ENCODE measurements around the gene SYNGAP1. TPM values are rescaled to one million over a fixed set of nuclear protein-coding genes. Genes with fewer than 3 reads are reported as not detected.
A peak's percentile ranks its signal among the peaks of the same experiment; 100 is the strongest.
"Not testable (repeated sequence)": the region's sequence is repeated elsewhere in the genome, so short reads cannot be mapped to it uniquely, and the experiment has no call there.

SYNGAP1 gene
- 7.1 TPM for total RNA-seq

DNA sequence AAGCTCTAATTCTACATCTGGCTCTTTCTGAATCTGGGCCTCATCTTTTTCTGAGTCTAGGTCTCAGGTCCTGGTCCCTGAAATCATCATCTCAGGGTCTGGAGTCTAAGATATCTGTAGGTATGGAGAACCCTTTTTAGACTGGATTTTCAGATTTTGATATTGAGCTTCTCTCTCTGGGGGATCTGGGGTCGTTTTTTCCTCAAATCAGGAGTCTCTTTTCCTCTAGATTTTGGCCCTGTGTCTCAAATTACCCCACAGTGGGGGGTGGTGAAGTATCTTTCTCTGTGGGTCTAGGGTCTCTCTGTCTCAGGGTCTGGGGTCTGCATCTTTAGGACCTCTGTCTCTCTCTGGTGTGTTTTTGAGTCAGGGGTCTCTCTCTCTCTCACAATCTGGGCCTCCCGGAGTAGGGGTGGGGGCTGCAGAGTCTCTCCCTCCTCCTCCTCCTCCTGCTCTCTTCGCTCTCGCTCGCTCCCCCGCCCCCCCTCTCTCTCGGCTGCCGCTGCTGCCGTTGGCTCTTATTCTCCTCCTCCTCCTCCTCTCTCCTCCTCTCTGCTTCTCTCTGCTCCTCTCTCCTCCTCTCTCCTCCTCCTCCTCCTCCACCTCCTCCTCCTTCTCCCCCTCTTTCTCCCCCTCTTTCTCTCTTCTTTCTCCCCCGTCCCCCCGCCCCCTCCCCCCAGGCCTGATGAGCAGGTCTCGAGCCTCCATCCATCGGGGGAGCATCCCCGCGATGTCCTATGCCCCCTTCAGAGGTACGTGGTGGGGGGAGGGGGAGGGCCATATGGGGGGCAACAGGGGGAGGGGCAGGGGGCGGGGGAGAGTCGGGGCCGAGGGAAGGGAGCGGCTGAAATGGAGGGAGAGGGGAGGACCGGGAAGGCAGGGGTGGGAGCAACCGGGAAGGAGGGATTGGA, at the start of gene SYNGAP1:
Gene SYNGAP1, plus strand, starts transcription at position 486 of the 911 bp plus-strand sequence. Its CDS starts 200 bp downstream, at position 686.
- ATAC-seq = no peak

DNA sequence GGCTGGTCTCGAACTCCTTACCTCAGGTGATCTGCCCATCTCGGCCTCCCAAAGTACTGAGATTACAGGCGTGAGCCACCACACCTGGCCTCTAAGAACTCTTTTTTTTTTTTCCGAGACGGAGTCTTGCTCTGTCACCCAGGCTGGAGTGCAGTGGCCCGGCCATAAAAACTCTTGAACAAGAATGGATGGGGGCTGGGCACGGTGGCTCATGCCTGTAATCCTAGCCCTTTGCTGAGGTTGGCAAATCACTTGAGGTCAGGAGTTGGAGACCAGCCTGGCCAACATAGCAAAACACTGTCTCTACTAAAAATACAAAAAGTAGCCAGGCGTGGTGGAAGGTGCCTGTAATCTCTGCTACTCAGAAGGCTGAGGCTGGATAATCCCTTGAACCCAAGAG, 48.0 kb upstream of the SYNGAP1 start:
- not testable (repeated sequence) for ATAC-seq

DNA sequence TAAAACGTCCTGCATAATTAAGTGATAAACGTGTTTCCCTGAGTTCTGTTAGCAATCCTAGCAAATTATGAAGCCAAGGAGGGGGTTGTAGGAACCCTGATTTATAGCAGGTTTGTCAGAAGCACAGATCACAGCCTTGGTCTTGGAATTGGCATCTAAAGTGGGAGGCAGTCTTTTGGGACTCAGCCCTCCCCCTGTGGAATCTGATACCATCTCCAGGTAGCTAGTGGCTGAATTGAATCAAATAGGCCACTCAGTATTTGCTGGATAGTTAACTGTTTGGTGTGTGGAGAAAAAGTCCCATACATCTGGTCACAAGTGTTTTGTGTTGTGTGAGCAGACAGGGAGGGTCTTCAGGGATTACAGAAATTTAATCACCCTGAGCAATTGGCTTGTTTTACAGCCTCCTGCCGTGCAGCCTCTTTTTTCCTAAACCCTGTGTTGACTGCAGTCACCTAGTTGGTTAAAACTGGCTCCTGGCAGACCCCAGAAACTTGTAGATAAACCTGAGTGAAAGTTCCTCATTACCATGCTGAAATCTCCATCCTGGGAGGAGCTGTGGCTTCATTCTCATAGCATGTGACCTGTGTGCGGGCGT, 47.2 kb upstream of the SYNGAP1 start:
- no peak for ATAC-seq

DNA sequence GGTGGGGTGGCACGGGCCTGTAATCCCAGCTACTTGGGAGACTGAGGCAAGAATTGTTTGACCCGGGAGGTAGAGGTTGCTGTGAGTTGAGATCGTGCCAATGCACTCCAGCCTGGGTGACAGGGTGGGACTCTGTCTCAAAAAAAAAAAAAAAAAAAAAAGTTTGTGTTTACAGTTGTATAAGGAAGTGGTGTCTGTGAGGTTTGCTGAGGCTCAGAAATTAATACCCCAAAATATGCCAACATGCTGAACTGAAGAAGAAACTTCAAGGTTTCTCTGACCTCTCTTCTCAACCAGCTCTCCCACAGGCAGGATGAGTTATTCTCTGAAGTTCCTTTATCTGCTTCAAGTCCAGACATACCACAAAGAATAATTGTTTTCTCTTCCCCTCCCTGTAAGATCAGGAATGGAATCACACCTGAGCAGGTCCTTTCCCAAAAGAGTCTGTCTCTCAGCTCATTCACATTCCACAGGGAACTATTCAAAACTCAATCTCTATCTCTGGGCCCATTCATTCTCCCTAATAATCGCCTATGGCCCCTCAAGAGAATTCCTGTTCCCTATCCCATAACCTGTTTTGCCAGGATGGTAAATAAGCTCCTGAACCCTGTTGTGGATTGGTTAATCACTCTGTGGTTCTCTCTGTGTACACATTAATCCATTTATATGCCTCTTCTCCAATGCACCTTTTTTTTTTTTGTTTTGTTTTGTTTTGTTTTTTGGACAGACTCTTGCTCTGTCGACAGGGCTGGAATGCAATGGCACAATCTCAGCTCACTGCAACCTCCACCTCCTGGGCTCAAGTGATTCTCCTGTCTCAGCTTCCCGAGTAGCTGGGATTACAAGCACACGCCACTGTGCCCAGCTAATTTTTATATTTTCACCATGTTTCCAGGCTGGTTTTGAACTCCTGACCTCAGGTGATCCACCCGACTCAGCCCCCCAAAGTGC, 45.6 kb upstream of the SYNGAP1 start:
- peak; percentile 35 for ATAC-seq

DNA sequence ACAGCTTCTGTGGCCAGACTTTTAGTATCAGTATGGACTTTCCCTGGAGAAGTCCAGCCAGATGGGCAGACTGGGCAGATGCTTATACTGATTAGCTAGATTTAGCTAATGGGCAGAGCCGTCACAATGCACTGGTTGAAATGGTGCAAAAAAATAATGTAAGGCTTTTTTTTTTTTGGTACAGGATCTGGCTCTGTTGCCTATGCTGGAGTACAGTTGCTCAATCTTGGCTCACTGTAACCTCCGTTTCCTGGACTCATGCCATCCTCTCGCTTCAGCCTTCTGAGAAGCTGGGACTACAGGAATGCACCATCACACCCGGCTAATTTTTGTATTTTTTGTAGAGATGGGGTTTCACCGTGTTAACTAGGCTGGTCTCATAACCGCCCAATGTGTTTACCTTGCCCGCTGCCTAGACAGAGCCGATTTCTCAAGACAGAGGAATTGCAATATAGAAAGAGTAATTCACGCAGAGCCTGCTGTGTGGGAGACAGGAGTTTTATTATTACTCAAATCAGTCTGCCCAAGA, 44.7 kb upstream of the SYNGAP1 start:
- ATAC-seq = peak; percentile 78

DNA sequence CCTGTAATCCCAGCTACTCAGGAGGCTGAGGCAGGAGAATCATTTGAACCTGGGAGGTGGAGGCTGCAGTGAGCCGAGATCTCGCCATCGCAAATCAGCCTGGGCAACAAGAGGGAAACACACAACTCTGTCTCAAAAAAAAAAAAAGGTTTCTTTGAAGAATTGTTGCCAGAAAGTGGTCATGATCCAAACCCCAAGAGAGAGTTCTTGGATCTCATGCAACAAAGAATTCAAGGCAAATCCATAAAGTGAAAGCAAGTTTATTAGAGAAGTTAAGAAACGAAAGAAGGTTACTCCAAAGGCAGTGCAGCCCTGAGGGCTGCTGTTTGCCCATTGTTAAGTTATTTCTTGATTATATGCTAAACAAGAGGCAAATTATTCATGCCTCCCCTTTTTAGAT, 42.7 kb upstream of the SYNGAP1 start:
- ATAC-seq = no peak

DNA sequence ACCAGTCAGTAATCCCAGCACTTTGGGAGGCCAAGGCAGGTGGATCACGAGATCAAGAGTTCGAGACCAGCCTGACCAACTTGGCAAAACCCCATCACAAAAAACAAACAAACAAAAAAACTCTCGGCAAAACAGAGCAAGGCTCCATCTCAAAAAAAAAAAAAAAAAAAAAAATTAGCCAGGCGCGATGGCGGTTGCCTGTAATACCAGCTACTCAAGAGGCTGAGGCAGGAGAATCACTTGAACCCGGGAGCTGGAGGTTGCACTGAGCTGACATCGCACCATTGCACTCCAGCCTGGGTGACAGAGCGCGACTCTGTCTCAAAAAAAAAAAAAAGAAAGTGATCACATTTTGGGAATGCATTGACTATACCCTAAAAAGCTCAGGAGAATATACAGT, 40.7 kb upstream of the SYNGAP1 start:
- ATAC-seq = not testable (repeated sequence)

DNA sequence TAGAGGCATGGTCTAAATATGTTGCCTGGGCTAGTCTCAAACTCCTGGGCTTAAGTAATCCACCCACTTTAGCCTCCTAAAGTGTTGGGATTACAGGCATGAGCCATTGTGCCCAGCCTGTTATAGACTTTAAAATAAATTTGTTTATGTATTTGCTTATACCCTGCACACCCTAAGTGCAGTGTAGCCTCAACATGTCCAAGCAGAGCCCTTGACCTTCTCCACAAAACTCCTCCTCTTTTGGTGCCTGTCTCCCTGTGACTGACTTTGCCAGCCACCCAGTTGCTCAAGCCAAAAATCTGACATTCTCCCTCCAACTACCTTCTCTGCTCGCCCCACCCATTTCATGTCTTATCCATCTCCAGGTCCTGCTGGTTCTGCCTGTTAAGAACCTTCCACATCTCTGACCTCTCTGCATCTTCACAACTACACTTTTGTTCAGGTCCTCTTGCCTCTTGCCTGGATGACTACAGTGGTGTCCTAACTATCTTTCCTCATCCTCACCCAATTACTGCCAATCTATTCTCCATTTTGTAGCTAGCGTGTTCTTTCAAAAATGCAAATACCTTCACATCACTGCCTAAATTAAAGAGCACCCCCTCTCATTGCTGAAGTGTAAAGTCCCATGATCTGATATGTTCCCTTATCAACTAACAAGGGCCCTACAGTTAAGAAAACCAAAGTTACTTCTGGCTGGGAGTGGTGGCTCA, 39.4 kb upstream of the SYNGAP1 start:
- ATAC-seq = peak; percentile 73

DNA sequence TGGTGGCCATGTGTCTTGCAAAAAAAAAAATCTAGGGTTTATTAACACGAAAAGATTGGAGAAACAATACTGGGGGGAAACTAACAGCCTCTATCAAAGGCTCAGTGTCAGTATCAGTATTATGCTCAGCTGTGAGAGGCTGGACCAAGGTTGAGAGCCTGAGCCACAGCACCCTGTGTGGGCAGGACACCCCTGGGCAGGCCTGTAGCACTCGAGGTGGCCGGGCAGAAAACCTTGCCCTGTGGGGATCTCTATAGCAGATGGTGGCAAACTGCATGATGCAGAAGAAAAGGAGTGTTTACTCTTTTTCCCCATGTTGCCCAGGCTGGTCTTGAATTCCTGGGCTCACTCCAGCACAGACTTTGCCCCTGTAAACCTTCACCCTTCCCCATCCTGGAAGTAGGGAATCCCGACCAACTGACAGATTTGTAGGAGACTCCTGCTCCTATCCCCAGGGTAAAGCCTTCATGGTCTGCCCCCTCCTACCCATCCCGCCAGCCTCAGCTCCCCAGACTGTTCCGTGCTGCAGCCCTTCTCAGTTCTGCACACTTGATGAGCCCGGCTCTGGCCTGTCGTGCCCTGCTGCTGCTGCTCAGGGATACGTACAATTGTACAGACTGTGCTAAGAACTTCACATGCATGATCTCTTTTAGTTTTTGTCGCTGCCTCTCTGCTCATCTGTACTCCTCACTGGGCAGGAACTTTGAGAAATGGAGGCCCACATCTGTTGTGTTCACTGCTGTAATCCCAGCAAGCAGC, 36.3 kb upstream of the SYNGAP1 start:
- no peak for ATAC-seq

DNA sequence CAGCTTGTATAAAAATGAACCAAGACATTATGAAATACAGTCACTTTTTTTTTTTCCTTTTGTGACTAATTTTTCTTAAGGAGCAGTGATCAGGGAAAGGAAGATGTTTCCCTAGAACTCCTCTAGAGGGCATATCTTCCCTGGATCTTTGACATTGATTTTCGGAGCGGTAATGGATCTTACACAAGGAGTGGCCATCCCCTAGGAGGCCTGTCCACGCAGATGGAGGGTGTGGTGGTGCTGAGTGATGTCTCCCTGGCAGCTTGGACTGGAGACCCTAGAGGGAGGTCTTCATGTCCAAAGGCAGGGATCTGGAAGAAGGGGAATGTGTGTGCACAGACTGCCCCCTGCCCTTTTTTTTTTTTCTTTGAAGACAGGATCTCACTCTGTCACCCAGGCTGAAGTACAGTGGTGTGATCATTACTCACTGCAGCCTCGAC, 35.3 kb upstream of the SYNGAP1 start:
- ATAC-seq = peak; percentile 50

DNA sequence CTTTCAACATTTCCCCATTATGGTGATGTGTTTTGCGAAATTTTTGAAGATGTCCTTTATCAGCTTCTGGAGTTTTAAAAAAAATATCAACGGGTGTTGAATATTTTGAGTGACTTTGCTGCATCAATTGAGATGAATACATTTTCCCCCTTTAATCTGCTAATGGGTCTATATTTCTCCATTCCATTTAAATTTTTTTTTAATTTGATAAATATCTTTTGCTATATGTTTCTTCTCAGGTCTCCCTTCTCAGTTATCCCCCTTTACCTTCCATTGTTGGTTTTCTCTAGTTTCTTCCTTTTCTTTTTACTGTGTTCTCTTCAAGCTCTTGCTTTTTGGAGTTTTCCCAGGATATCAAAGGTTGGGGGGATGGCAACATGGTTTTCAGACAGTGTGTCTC, 29.7 kb upstream of the SYNGAP1 start:
- ATAC-seq = no peak

DNA sequence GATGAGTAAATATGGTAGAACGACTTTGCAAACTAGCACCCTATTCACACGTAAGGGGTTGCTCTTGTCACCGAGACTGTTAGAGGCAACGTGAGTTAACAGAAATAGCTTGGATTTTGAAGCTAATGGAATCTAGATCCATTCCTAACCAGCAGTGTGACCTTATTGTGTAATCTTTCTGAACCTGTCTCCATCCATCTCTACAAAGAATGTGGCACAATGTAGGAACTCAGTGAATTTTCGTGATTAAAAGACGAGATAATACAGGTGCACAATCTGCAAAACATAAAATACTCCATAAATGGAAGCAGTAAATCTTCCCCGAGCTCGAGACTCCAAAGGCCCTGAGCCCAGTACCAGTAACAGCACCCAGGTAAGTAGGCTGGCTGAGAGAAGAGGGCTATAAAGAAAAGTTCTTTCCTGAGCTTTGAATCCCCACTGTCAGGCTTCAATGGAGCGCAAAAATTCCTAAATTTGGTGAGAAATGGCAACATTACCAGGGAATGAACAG, 29.0 kb upstream of the SYNGAP1 start:
- no peak for ATAC-seq

DNA sequence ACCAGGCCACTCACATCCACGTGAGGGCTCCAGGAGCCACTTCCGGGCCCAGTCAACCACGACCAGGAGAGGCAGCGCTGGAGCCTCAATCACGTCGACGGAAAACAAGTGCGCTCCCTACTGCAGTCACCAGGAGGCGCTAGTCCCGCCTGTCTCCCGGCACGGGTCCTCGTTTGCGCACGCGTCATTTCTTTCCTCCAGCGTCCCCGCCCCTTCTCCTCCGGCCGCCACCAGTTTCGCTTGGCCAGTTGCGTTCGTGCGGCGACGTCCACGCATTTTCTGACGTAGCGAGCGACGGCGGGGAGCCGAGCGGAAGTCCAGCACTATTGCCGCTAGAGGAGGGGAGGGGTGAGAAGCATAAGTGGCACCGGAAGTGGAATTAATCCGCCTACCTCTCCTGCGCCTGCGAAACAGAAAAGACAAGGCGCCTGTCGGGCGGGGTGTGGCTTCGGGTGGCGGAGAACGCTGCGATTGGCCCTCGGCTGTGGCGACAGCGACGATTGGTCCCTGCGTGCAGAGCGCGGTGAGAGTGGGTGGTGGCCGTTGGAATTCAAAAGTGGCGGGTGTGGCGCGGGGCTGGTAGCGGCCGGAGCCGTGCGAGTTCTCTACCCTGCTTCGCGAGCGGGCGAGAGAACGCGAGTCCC, 28.5 kb upstream of the SYNGAP1 start, which contains the start of gene KIFC1:
Gene KIFC1, plus strand, starts transcription at position 546 of the 644 bp plus-strand sequence. CDS start 163 bp downstream, outside the sequence.
- ATAC-seq = peak; percentile 96

DNA sequence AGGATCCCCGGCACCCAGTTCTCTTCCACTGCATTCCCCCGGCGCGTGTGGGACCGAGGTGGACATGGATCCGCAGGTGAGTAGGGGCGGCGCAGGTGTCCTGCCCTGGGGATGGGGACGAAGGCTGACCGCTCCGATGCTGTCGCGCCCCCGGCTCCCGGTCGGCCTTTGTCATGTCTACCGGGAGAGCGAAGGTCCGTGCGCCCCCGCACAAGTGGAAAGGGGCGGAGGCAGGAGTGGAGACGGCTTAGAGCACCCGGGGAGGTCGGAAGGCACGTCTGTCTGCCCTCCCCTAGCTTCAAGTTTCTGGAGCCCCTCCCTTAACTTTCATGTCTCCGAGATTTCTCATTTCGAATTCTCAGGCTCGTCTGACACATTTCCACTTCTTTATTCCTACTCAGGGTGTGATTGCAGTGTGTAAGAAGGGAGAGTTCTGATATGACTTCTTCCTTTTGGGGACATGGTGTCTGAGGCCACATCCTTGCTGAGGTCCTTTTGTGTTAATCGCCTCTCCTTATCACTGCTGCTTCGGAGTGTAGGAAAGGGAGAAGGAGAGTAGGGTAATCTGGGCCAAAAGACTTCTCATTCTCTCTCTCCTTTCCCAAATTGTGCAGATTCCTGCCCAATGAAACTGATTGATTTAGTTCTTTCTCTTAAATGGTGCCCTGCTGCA, 27.8 kb upstream of the SYNGAP1 start:
- ATAC-seq = peak; percentile 6

DNA sequence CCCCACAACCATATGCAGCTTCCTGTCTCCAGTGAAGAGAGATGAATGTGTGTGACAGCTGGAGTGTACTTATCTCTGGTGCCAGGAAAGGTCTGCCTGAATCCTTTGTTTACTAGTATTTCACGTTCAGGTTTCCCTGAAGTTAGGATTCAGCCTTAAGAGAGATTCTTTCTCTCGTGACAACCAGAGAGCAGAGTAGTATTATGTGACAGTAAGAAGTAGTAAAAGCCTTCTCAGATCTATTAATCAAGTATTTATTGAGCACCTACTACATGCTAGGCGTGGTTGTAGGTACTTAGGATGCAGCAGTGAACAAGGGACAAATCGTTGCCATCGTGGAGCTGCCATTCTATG, 27.3 kb upstream of the SYNGAP1 start:
- ATAC-seq = no peak

DNA sequence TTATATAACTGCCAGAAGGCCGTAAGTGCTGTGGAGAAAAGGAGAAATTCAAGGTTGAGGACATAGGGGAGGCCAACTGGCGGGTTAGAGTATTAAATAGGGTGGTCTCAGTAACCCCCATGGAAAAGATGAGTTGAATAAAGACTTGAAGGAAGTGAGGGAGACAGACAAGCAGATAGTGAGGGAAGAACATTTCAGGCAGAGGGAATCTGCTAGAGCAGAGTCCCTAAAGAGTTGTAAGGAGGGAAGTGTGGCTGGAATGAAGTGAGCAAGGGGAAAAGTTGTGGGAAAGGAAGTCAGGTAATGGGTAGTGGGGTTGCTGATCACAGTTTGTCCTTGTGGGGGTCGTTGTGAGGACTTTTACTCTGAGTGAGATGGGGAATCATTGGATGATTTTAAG, 26.9 kb upstream of the SYNGAP1 start:
- ATAC-seq = no peak

DNA sequence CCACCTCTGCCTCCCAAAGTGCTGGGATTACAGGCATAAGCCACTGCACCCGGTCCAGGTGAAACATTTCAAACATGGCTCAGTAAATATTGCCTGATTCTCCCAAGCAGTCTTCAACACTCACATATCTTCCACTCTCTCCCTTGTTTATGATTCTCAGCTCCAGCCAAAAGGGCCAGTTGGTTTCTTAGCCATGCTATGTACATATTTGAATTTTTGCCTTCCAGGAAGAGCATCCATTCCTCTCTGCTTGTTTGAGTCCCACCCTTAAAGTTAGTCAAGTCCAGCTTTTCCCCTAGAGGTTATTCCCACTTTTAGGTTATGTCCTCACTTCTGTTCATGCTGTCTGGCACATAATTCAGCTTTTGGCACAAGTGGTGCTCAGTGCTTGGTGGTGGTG, 22.3 kb upstream of the SYNGAP1 start:
- no peak for ATAC-seq

DNA sequence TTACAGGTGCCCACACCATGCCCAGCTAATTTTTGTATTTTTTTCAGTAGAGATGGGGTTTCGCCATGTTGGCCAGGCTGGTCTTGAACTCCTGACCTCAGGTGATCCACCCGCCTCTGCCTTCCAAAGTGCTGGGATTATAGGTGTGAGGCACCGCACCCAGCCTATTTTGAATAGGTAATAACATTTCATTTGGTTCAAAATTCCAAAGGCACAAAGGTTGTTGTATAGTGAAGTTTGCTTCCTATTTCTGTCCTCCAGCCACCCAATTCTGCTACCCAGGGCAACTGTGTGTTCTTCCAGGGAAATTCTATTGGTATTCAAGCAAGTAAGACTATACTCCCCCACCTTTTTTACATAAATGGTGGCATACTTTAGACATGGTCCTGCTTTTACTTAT, 21.3 kb upstream of the SYNGAP1 start:
- not testable (repeated sequence) for ATAC-seq

DNA sequence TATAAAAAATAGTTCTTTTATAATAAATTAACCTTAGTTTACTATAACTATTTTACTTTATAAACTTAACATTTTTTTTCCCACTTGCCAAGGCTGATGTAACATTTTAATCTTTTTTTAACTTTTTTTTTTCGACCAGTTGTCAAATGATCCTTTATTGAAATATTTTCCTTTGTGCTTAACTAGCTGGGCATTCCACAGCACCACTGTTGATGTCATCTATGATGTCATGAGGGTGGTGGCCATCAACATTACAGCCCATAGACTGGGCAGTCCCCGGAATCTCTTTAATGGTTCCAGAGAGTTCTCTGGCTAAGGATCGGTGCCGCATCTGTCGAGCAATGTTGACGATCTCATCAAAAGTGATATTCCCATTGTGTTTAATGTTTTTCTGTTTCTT, 20.0 kb upstream of the SYNGAP1 start:
- ATAC-seq = not testable (repeated sequence)

DNA sequence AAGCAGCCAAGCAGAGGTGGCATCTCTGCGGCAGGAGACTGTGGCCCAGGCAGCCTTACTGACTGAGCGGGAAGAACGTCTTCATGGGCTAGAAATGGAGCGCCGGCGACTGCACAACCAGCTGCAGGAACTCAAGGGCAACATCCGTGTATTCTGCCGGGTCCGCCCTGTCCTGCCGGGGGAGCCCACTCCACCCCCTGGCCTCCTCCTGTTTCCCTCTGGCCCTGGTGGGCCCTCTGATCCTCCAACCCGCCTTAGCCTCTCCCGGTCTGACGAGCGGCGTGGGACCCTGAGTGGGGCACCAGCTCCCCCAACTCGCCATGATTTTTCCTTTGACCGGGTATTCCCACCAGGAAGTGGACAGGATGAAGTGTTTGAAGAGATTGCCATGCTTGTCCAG, 15.0 kb upstream of the SYNGAP1 start:
- ATAC-seq = no peak

Measured in esophagus mucosa (tissue), 1 donor.